Keratinocyte (primary cell): ENCODE results near the gene CCNO. TPM values are rescaled to one million over a fixed set of nuclear protein-coding genes. Genes with fewer than 3 reads are reported as not detected.

ENCODE experiments used
- DNase-seq: peaks from one replicate; pipeline ENCODE4 v3.0.0-alpha.2; 2011; ENCODE audit warnings: low read depth, missing footprints, low spot score
- FAIRE-seq: peaks from 2 replicates; lab custom pipeline; 2011; peaks lifted over from hg19 to GRCh38; lab: Jason Lieb, UNC
- H2AFZ ChIP-seq: 2 replicates; pipeline ENCODE4 v1.6.0; 2012; ENCODE audit warnings: low read length, control low read depth, inconsistent platforms; ENCODE audit not compliant: control insufficient read depth
- H3K27ac ChIP-seq: 2 replicates; pipeline ENCODE4 v1.5.1; 2011; ENCODE audit warnings: low read length; ENCODE audit not compliant: control insufficient read depth, insufficient read depth
- H3K27me3 ChIP-seq: 3 replicates; pipeline ENCODE4 v1.6.0; 2011; ENCODE audit warnings: low read length; ENCODE audit not compliant: control insufficient read depth, insufficient read depth; ENCODE audit errors: extremely low read depth
- H3K36me3 ChIP-seq, 2 experiments: 2 replicates in 1 of 2; 3 replicates in 1 of 2; pipeline ENCODE4 v1.5.1; 2011; ENCODE audit warnings: low read length in 2 of 2, mild to moderate bottlenecking in 1 of 2; ENCODE audit not compliant: control insufficient read depth in 2 of 2, insufficient read depth in 2 of 2; ENCODE audit errors: extremely low read depth in 1 of 2
- H3K4me1 ChIP-seq: 3 replicates; pipeline ENCODE4 v1.5.1; 2011; ENCODE audit warnings: low read length; ENCODE audit not compliant: control insufficient read depth, insufficient read depth; ENCODE audit errors: extremely low read depth
- H3K4me2 ChIP-seq: 3 replicates; pipeline ENCODE4 v1.6.0; 2011; ENCODE audit warnings: low read depth, low read length; ENCODE audit not compliant: control insufficient read depth, insufficient read depth; ENCODE audit errors: extremely low read depth
- H3K4me3 ChIP-seq, 3 experiments: fragments of 200-600 bp in 1 of 3; sonication (generic) in 1 of 3; 2 replicates in 2 of 3; 3 replicates in 1 of 3; pipeline ENCODE4 v1.5.1; 2011 to 2016; ENCODE audit warnings: low read length in 3 of 3, mild to moderate bottlenecking in 3 of 3, control low read depth in 2 of 3, inconsistent platforms in 1 of 3, low read depth in 1 of 3, mixed read lengths in 1 of 3, mixed run types in 1 of 3, moderate library complexity in 1 of 3; ENCODE audit not compliant: control insufficient read depth in 2 of 3, insufficient read depth in 2 of 3; ENCODE audit errors: extremely low read depth in 1 of 3
- H3K79me2 ChIP-seq: 2 replicates; pipeline ENCODE4 v1.6.0; 2012; ENCODE audit warnings: low read length; ENCODE audit not compliant: control insufficient read depth, insufficient read depth
- H3K9ac ChIP-seq: 3 replicates; pipeline ENCODE4 v1.6.0; 2011; ENCODE audit warnings: low read length; ENCODE audit not compliant: control insufficient read depth, insufficient read depth; ENCODE audit errors: extremely low read depth
- H3K9me1 ChIP-seq: 3 replicates; pipeline ENCODE4 v1.6.0; 2011; ENCODE audit warnings: low read length; ENCODE audit not compliant: control insufficient read depth, insufficient read depth; ENCODE audit errors: extremely low read depth
- H3K9me3 ChIP-seq: 2 replicates; pipeline ENCODE4 v1.5.1; 2012; ENCODE audit warnings: low read depth, low read length; ENCODE audit not compliant: control insufficient read depth
- H4K20me1 ChIP-seq: 3 replicates; pipeline ENCODE4 v1.6.0; 2011; ENCODE audit warnings: low read length; ENCODE audit not compliant: control insufficient read depth, insufficient read depth; ENCODE audit errors: extremely low read depth
- CTCF ChIP-seq, 3 experiments: IDR thresholded peaks in 1 of 3; conservative IDR thresholded peaks in 1 of 3; optimal IDR thresholded peaks in 1 of 3; 2 replicates in 2 of 3; 3 replicates in 1 of 3; pipeline versions ENCODE3 to v1.5.1; 2011; ENCODE audit warnings: low read length in 3 of 3, mild to moderate bottlenecking in 3 of 3, moderate library complexity in 2 of 3, control low read depth in 1 of 3, inconsistent platforms in 1 of 3; ENCODE audit not compliant: insufficient read depth in 2 of 3; ENCODE audit errors: extremely low read depth in 1 of 3
- EZH2 ChIP-seq: IDR thresholded peaks from one replicate; pipeline ENCODE4 v1.6.1; 2012; ENCODE audit warnings: inconsistent platforms, mild to moderate bottlenecking, low read length, moderate library complexity
- dilution Hi-C: fragments of 300-500 bp; cut with MboI; formaldehyde crosslinking; loops from one replicate; pipeline ENCODE4 v1.7.0; 2020; ENCODE audit warnings: low sequenced_read_pairs; ENCODE audit not compliant: extremely low pct_ligation_motif_present
- polyA plus RNA-seq, 5 experiments: library from polyadenylated mRNA; depleted of rRNA in 3 of 5; stranded (reverse) in 3 of 5; stranded (forward) in 1 of 5; unstranded in 1 of 5; fragments of >200 nt; gene quantifications; 1 replicate in 1 of 5; 2 replicates in 3 of 5; 3 replicates in 1 of 5; pipeline versions ENCODE4 v1.2.1 to v1.2.3, GENCODE V29; 2011 to 2012; ENCODE audit warnings: missing spikeins in 2 of 5, low read depth in 1 of 5, low replicate concordance in 1 of 5

CCNO gene
- polyA plus RNA-seq, 1 donor (not counting 4 experiments of a cell fraction or from before 2014, with no cell fraction given): 0.42 TPM

DNA sequence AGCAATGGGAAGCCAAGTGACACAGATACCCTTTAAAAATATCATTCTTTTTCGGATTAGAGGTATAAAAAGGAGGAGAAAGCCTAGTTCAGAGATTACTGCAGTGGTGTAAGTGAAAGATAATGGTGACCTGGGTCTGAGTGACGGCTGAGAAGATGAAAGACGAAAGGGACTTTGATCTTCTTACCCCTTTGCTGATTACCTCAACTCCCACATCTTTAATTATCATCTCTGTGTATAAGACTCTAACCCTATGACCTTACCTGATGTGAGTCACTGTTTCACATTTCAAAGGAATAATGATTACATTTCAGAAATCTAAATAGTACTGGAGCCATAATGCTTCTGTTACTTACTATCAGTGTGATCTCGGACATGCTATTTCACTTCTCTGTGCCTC, 21.4 kb upstream of the CCNO start:
- dilution Hi-C loops: no loop called here
- Histone ChIP-seq H3K9me3 (no peaks in the 10 kb centered on the region), H3K27ac (no peak overlapping the region), H3K27me3 (no peaks in the 10 kb centered on the region), H3K9me1 (no peaks in the 10 kb centered on the region), H3K4me2 (no peak overlapping the region), H3K36me3 (peaks cover 3 to 4% of the 10 kb centered on the region in 2 experiments), H2AFZ (no peak overlapping the region), H3K9ac (no peak overlapping the region), H4K20me1 (no peaks in the 10 kb centered on the region), H3K79me2 (no peaks in the 10 kb centered on the region), H3K4me3 (no peak overlapping the region), H3K4me1 (no peaks in the 10 kb centered on the region)
- DNase-seq (no peak), FAIRE-seq (no peak)
- no peak for TF ChIP-seq EZH2
- TF ChIP-seq CTCF (optimal IDR thresholded peaks at IDR 0.05 in 1 of 3, IDR thresholded peaks at IDR 0.05 in 1 of 3, conservative IDR thresholded peaks at IDR 0.05 in 1 of 3; ENCODE audit: extremely low read depth in 1 of 3, insufficient read depth in 2 of 3, low read length in 3 of 3): no peak

GRCh38 chr5:55250064-55250463, 16.7 kb upstream of the CCNO start:
- Histone ChIP-seq H4K20me1 (no peaks in the 10 kb centered on the region), H3K9me1 (no peaks in the 10 kb centered on the region), H2AFZ (no peak overlapping the region), H3K9ac (no peak overlapping the region), H3K36me3 (no peaks in the 10 kb centered on the region), H3K4me1 (no peaks in the 10 kb centered on the region), H3K4me2 (no peak overlapping the region), H3K9me3 (no peaks in the 10 kb centered on the region), H3K27ac (no peak overlapping the region), H3K27me3 (no peaks in the 10 kb centered on the region), H3K79me2 (no peaks in the 10 kb centered on the region), H3K4me3 (no peak overlapping the region)
- no peak for FAIRE-seq
- TF ChIP-seq EZH2: no peak
- TF ChIP-seq CTCF (optimal IDR thresholded peaks at IDR 0.05 in 1 of 3, IDR thresholded peaks at IDR 0.05 in 1 of 3, conservative IDR thresholded peaks at IDR 0.05 in 1 of 3; ENCODE audit: extremely low read depth in 1 of 3, insufficient read depth in 2 of 3, low read length in 3 of 3): no peak
- dilution Hi-C loops: no loop called here
- no peak for DNase-seq
